Measurements from ENCODE around the gene CPT1A. TPM values are rescaled to one million over a fixed set of nuclear protein-coding genes. Genes with fewer than 3 reads are reported as not detected.

The CPT1A gene
- polyA plus RNA-seq, 1 experiment: 29.8 TPM

- no peak overlapping the region for H3K4me3 ChIP-seq (ENCODE audit: low read depth, low read length)
- POLR2A ChIA-PET: no interaction called here
- no peaks in the 10 kb centered on the region for H3K36me3 ChIP-seq (ENCODE audit: control insufficient read depth, insufficient read depth, low read length)
- CTCF ChIA-PET: interaction anchor here (1.3 to 3.0 kb wide), 2 partner anchors 11 to 26 kb away, joined by 4 to 12 read pairs; partner anchors contain the start of gene CPT1A
- no peak for TF ChIP-seq CTCF (IDR thresholded peaks at IDR 0.05; ENCODE audit: insufficient read depth, low read depth, low read length)
- DNase-seq (ENCODE audit: low read depth): no peak
- no peaks in the 10 kb centered on the region; the same call in 1 of the 2 replicates for H3K27me3 ChIP-seq (ENCODE audit: control insufficient read depth, insufficient read depth, low read length)
Measured at GRCh38 chr11:68868221-68868835, 26.6 kb upstream of the CPT1A start.

GRCh38 chr11:68867066-68867465 is 25.4 kb upstream of the CPT1A start:
- TF ChIP-seq CTCF (IDR thresholded peaks at IDR 0.05; ENCODE audit: insufficient read depth, low read depth, low read length): no peak
- CTCF ChIA-PET: no interaction called here
- DNase-seq (ENCODE audit: low read depth): no peak
- Histone ChIP-seq H3K4me3 (ENCODE audit: low read depth, low read length) (no peak overlapping the region), H3K36me3 (ENCODE audit: control insufficient read depth, insufficient read depth, low read length) (no peaks in the 10 kb centered on the region), H3K27me3 (ENCODE audit: control insufficient read depth, insufficient read depth, low read length) (no peaks in the 10 kb centered on the region; the same call in 1 of the 2 replicates)
- POLR2A ChIA-PET: no interaction called here

- Histone ChIP-seq H3K36me3 (ENCODE audit: control insufficient read depth, insufficient read depth, low read length) (no peaks in the 10 kb centered on the region), H3K4me3 (ENCODE audit: low read depth, low read length) (no peak overlapping the region), H3K27me3 (ENCODE audit: control insufficient read depth, insufficient read depth, low read length) (no peaks in the 10 kb centered on the region; the same call in 1 of the 2 replicates)
- no peak for TF ChIP-seq CTCF (IDR thresholded peaks at IDR 0.05; ENCODE audit: insufficient read depth, low read depth, low read length)
- DNase-seq (ENCODE audit: low read depth): no peak
- ChIA-PET CTCF (interaction anchor here (0.9 kb wide), 1 partner anchor 253 kb away, joined by 3 read pairs; no protein-coding TSS in a partner anchor), POLR2A (no interaction called here)
Measured at GRCh38 chr11:68865241-68865640, 23.5 kb upstream of the CPT1A start.

- CTCF ChIA-PET: no interaction called here
- DNase-seq (ENCODE audit: low read depth): no peak
- TF ChIP-seq CTCF (IDR thresholded peaks at IDR 0.05; ENCODE audit: insufficient read depth, low read depth, low read length): no peak
- Histone ChIP-seq H3K36me3 (ENCODE audit: control insufficient read depth, insufficient read depth, low read length) (no peaks in the 10 kb centered on the region), H3K27me3 (ENCODE audit: control insufficient read depth, insufficient read depth, low read length) (no peaks in the 10 kb centered on the region; the same call in 1 of the 2 replicates), H3K4me3 (ENCODE audit: low read depth, low read length) (no peak overlapping the region)
- POLR2A ChIA-PET: no interaction called here
Measured at GRCh38 chr11:68863553-68864265, 22.0 kb upstream of the CPT1A start.

GRCh38 chr11:68862421-68862820 is 20.7 kb upstream of the CPT1A start:
- no peak overlapping the region for H3K4me3 ChIP-seq (ENCODE audit: low read depth, low read length)
- no peaks in the 10 kb centered on the region for H3K36me3 ChIP-seq (ENCODE audit: control insufficient read depth, insufficient read depth, low read length)
- no peak for TF ChIP-seq CTCF (IDR thresholded peaks at IDR 0.05; ENCODE audit: insufficient read depth, low read depth, low read length)
- no peaks in the 10 kb centered on the region for H3K27me3 ChIP-seq (ENCODE audit: control insufficient read depth, insufficient read depth, low read length)
- ChIA-PET POLR2A (no interaction called here), CTCF (no interaction called here)
- DNase-seq (ENCODE audit: low read depth): no peak
